H1 (cell line): Measurements from ENCODE around the gene ANKRD11. TPM values are rescaled to one million over a fixed set of nuclear protein-coding genes. Genes with fewer than 3 reads are reported as not detected.

ENCODE experiments used
- CTCF ChIA-PET: fragments of 300-600 bp; sonication (Branson Sonifier 250); formaldehyde crosslinking; loops from one replicate; lab custom pipeline; 2021; ENCODE audit not compliant: partially characterized antibody; lab: Charles Lee
- POLR2A ChIA-PET: fragments of 300-600 bp; sonication (Branson Sonifier 250); formaldehyde crosslinking; loops from one replicate; lab custom pipeline; 2021; ENCODE audit warnings: inconsistent platforms; ENCODE audit not compliant: partially characterized antibody; lab: Charles Lee
- DNase-seq, 2 experiments: peaks; one replicate each; pipeline versions ENCODE4 v3.0.0 to v3.0.0-alpha.2; 2010 to 2022; ENCODE audit warnings: low spot score in 2 of 2, low read depth in 1 of 2, mixed read lengths in 1 of 2
- FAIRE-seq: peaks from 2 replicates; lab custom pipeline; 2011; peaks lifted over from hg19 to GRCh38; lab: Jason Lieb, UNC
- H2AFZ ChIP-seq: 2 replicates; pipeline ENCODE4 v1.8.1; 2012; ENCODE audit warnings: low read length, inconsistent platforms
- H2AK5ac ChIP-seq: 2 replicates; pipeline ENCODE4 v1.6.1; 2013; ENCODE audit warnings: low read depth, low read length
- H2BK120ac ChIP-seq: replicated peaks from 2 replicates; pipeline ENCODE3; 2013; ENCODE audit warnings: low read depth, low read length, inconsistent platforms
- H2BK12ac ChIP-seq: 2 replicates; pipeline ENCODE4 v1.6.1; 2013; ENCODE audit warnings: low read depth, low read length
- H2BK15ac ChIP-seq: 2 replicates; pipeline ENCODE4 v1.6.1; 2013; ENCODE audit warnings: low read length
- H2BK20ac ChIP-seq: 2 replicates; pipeline ENCODE4 v1.6.1; 2013; ENCODE audit warnings: low read length
- H2BK5ac ChIP-seq: 2 replicates; pipeline ENCODE4 v1.6.1; 2013; ENCODE audit warnings: low read depth, low read length
- H3K14ac ChIP-seq: 2 replicates; pipeline ENCODE4 v1.6.1; 2013; ENCODE audit warnings: inconsistent platforms; ENCODE audit not compliant: insufficient read length
- H3K18ac ChIP-seq: 2 replicates; pipeline ENCODE4 v1.6.1; 2013; ENCODE audit warnings: low read length; ENCODE audit errors: extremely low read depth
- H3K23ac ChIP-seq: 2 replicates; pipeline ENCODE4 v1.6.1; 2013; ENCODE audit warnings: inconsistent platforms; ENCODE audit not compliant: insufficient read length
- H3K23me2 ChIP-seq: 2 replicates; pipeline ENCODE4 v1.6.1; 2013; ENCODE audit warnings: low read depth, low read length
- H3K27ac ChIP-seq: 2 replicates; pipeline ENCODE4 v1.6.1; 2011; ENCODE audit warnings: low read depth, low read length, inconsistent platforms
- H3K27me3 ChIP-seq, 4 experiments: replicated peaks in 1 of 4; 1 replicate in 1 of 4; 2 replicates in 3 of 4; pipeline versions ENCODE4 v1.6.1 to v1.8.1; 2011 to 2013; ENCODE audit warnings: low read length in 3 of 4, mild to moderate bottlenecking in 3 of 4, inconsistent platforms in 2 of 4, mixed read lengths in 2 of 4, moderate library complexity in 1 of 4; ENCODE audit not compliant: control insufficient read depth in 3 of 4, insufficient read depth in 3 of 4; ENCODE audit errors: extremely low read depth in 1 of 4
- H3K36me3 ChIP-seq, 4 experiments: 2 replicates each; pipeline versions ENCODE4 v1.6.1 to v1.8.1; 2011 to 2013; ENCODE audit warnings: mild to moderate bottlenecking in 4 of 4, low read length in 3 of 4, moderate library complexity in 2 of 4, control low read depth in 1 of 4, inconsistent platforms in 1 of 4; ENCODE audit not compliant: insufficient read depth in 4 of 4, control insufficient read depth in 2 of 4
- H3K4ac ChIP-seq: replicated peaks from 2 replicates; pipeline ENCODE3; 2013; ENCODE audit warnings: low read length, low read depth, mixed read lengths, inconsistent platforms; ENCODE audit not compliant: insufficient read length
- H3K4me1 ChIP-seq, 4 experiments: replicated peaks in 1 of 4; 1 replicate in 1 of 4; 2 replicates in 3 of 4; pipeline versions ENCODE4 v1.6.1 to v1.8.1; 2011 to 2013; ENCODE audit warnings: low read length in 3 of 4, inconsistent platforms in 2 of 4, mixed read lengths in 1 of 4; ENCODE audit not compliant: insufficient read depth in 4 of 4, control insufficient read depth in 3 of 4
- H3K4me2 ChIP-seq, 2 experiments: 2 replicates each; pipeline versions ENCODE4 v1.6.1 to v1.8.1; 2011 to 2013; ENCODE audit warnings: low read depth in 2 of 2, low read length in 2 of 2, control low read depth in 1 of 2, inconsistent platforms in 1 of 2, mild to moderate bottlenecking in 1 of 2; ENCODE audit not compliant: insufficient read depth in 1 of 2
- H3K4me3 ChIP-seq, 4 experiments: fragments of 200-600, 300-600 bp in 1 of 4; sonication (generic), shearing (Covaris generic), sonication (Bioruptor Twin) in 1 of 4; 2 replicates each; pipeline versions ENCODE4 v1.5.1 to v1.8.1; 2011 to 2016; ENCODE audit warnings: low read length in 4 of 4, low read depth in 3 of 4, control low read depth in 2 of 4, inconsistent platforms in 2 of 4, mild to moderate bottlenecking in 2 of 4, mixed read lengths in 1 of 4, moderate library complexity in 1 of 4; ENCODE audit not compliant: insufficient read depth in 2 of 4; ENCODE audit errors: extremely low read depth in 1 of 4
- H3K56ac ChIP-seq: replicated peaks from 2 replicates; pipeline ENCODE3; 2013; ENCODE audit warnings: low read depth, mild to moderate bottlenecking, mixed read lengths, low read length, inconsistent platforms; ENCODE audit not compliant: insufficient read length
- H3K79me1 ChIP-seq: 2 replicates; pipeline ENCODE4 v1.6.1; 2013; ENCODE audit warnings: low read depth, low read length, control low read depth
- H3K79me2 ChIP-seq, 2 experiments: 2 replicates each; pipeline versions ENCODE4 v1.6.1 to v1.8.1; 2012 to 2013; ENCODE audit warnings: low read length in 2 of 2, mild to moderate bottlenecking in 2 of 2, inconsistent platforms in 1 of 2; ENCODE audit not compliant: insufficient read depth in 2 of 2, control insufficient read depth in 1 of 2
- H3K9ac ChIP-seq, 4 experiments: replicated peaks in 1 of 4; 1 replicate in 1 of 4; 2 replicates in 3 of 4; pipeline versions ENCODE4 v1.6.1 to v1.8.1; 2011 to 2013; ENCODE audit warnings: low read depth in 3 of 4, low read length in 3 of 4, control low read depth in 2 of 4, mild to moderate bottlenecking in 2 of 4, moderate library complexity in 2 of 4, inconsistent platforms in 1 of 4; ENCODE audit errors: extremely low read depth in 1 of 4
- H3K9me3 ChIP-seq, 2 experiments: 2 replicates each; pipeline versions ENCODE4 v1.6.1 to v1.8.1; 2012 to 2013; ENCODE audit warnings: mild to moderate bottlenecking in 2 of 2, moderate library complexity in 2 of 2, control low read depth in 1 of 2, inconsistent platforms in 1 of 2, low read depth in 1 of 2, low read length in 1 of 2, mixed read lengths in 1 of 2; ENCODE audit not compliant: insufficient read depth in 2 of 2
- H4K20me1 ChIP-seq, 2 experiments: replicated peaks in 1 of 2; 2 replicates each; pipeline versions ENCODE3 to v1.8.1; 2011 to 2013; ENCODE audit warnings: inconsistent platforms in 2 of 2, low read length in 2 of 2, mild to moderate bottlenecking in 1 of 2; ENCODE audit not compliant: insufficient read depth in 2 of 2, control insufficient read depth in 1 of 2
- H4K5ac ChIP-seq: 2 replicates; pipeline ENCODE4 v1.6.1; 2013; ENCODE audit warnings: low read length, low read depth, mixed read lengths, inconsistent platforms; ENCODE audit not compliant: insufficient read length
- H4K8ac ChIP-seq: 2 replicates; pipeline ENCODE4 v1.8.0; 2013; ENCODE audit warnings: mild to moderate bottlenecking, moderate library complexity, low read length, inconsistent platforms; ENCODE audit not compliant: insufficient read depth; ENCODE audit errors: extremely low read depth
- H4K91ac ChIP-seq: replicated peaks from 2 replicates; pipeline ENCODE3; 2013; ENCODE audit warnings: low read length, mixed read lengths, inconsistent platforms; ENCODE audit not compliant: insufficient read length
- BACH1 ChIP-seq: IDR thresholded peaks from 2 replicates; pipeline ENCODE4 v1.6.1; 2012; ENCODE audit warnings: low read length, improper control_type of control experiment
- BRCA1 ChIP-seq: IDR thresholded peaks from 2 replicates; pipeline ENCODE4 v1.6.1; 2012; ENCODE audit warnings: low read depth, low read length, improper control_type of control experiment
- FOSL1 ChIP-seq: IDR thresholded peaks from 2 replicates; pipeline ENCODE4 v1.6.1; 2011; ENCODE audit warnings: mild to moderate bottlenecking, low read depth, low read length, moderate library complexity; ENCODE audit not compliant: insufficient read depth
- HDAC2 ChIP-seq, 2 experiments: fragments of 300-600 bp in 1 of 2; sonication (generic) in 1 of 2; IDR thresholded peaks; 2 replicates each; pipeline ENCODE4 v1.6.1; 2011 to 2012; ENCODE audit warnings: low read depth in 2 of 2, low read length in 2 of 2, mild to moderate bottlenecking in 2 of 2, moderate library complexity in 2 of 2, borderline replicate concordance in 1 of 2, inconsistent platforms in 1 of 2
- HDAC6 ChIP-seq: IDR thresholded peaks from one replicate; pipeline ENCODE4 v1.7.1; 2012; ENCODE audit warnings: low read depth, mild to moderate bottlenecking, inconsistent platforms, low read length, moderate library complexity
- KDM5A ChIP-seq: fragments of 200-600 bp; IDR thresholded peaks from 2 replicates; pipeline ENCODE4 v1.7.1; 2012; ENCODE audit warnings: mild to moderate bottlenecking, low read length, inconsistent platforms, mixed read lengths
- MAFK ChIP-seq: IDR thresholded peaks from 2 replicates; pipeline ENCODE4 v1.6.1; 2012; ENCODE audit warnings: low read depth, mild to moderate bottlenecking, improper control_type of control experiment, low read length
- NRF1 ChIP-seq: IDR thresholded peaks from 2 replicates; pipeline ENCODE4 v1.6.1; 2011; ENCODE audit warnings: mild to moderate bottlenecking, low read depth, low read length, improper control_type of control experiment
- RAD21 ChIP-seq, 2 experiments: IDR thresholded peaks in 1 of 2; conservative IDR thresholded peaks in 1 of 2; 2 replicates each; pipeline ENCODE4 v1.6.1; 2011; ENCODE audit warnings: low read depth in 2 of 2, low read length in 2 of 2, improper control_type of control experiment in 1 of 2, inconsistent platforms in 1 of 2, mild to moderate bottlenecking in 1 of 2, moderate library complexity in 1 of 2
- SAP30 ChIP-seq: fragments of 300-600 bp; sonication (generic); IDR thresholded peaks from 2 replicates; pipeline ENCODE4 v1.7.1; 2012; ENCODE audit warnings: low read length, moderate library complexity, mild to moderate bottlenecking, inconsistent platforms; ENCODE audit not compliant: insufficient read depth, insufficient replicate concordance
- SIRT6 ChIP-seq: IDR thresholded peaks from one replicate; pipeline ENCODE4 v1.7.1; 2012; ENCODE audit warnings: low read length, inconsistent platforms
- ZNF274 ChIP-seq: IDR thresholded peaks from 2 replicates; pipeline ENCODE4 v1.7.0; 2012; ENCODE audit warnings: low read length, borderline replicate concordance; ENCODE audit errors: extremely low read depth
- WGBS, 2 experiments: shearing (Covaris generic) in 1 of 2; methylation state at CpG; one replicate each; pipeline versions ENCODE4 v1.1.6 to v1.1.7; 2013 to 2015; ENCODE audit warnings: low lambda C conversion rate in 2 of 2, mixed read lengths in 2 of 2, inconsistent platforms in 1 of 2, low coverage in 1 of 2, missing lambda C conversion rate in 1 of 2; ENCODE audit not compliant: insufficient replicate concordance in 2 of 2, insufficient coverage in 1 of 2, insufficient read length in 1 of 2; ENCODE audit errors: extremely low coverage in 1 of 2, missing lambda C conversion rate in 1 of 2; 5-methylcytosine and 5-hydroxymethylcytosine counted together
- polyA plus RNA-seq, 7 experiments: library from polyadenylated mRNA; depleted of rRNA in 3 of 7; stranded (reverse) in 5 of 7; unstranded in 2 of 7; fragments of >200 nt in 5 of 7; fragments of 200-250 nt in 2 of 7; gene quantifications; 1 replicate in 5 of 7; 2 replicates in 1 of 7; 4 replicates in 1 of 7; pipeline versions ENCODE4 v1.2.1 to v1.2.3, GENCODE V29; 2011 to 2013; ENCODE audit warnings: missing spikeins in 2 of 7, mixed read lengths in 2 of 7
- total RNA-seq: library from RNA; stranded (reverse); fragmentation: NEBNext Ultra II Directional; extraction: Animal tissue kit (Norgen Biotek cat#: 25700); gene quantifications from 2 replicates; pipeline ENCODE4 v1.2.1, GENCODE V29; 2021

Gene ANKRD11
- total and polyA plus RNA-seq, 2 of the 8 experiments (the other 6 are each of a cell fraction or from before 2014, with no cell fraction given), result 46.5 to 142 TPM

DNA sequence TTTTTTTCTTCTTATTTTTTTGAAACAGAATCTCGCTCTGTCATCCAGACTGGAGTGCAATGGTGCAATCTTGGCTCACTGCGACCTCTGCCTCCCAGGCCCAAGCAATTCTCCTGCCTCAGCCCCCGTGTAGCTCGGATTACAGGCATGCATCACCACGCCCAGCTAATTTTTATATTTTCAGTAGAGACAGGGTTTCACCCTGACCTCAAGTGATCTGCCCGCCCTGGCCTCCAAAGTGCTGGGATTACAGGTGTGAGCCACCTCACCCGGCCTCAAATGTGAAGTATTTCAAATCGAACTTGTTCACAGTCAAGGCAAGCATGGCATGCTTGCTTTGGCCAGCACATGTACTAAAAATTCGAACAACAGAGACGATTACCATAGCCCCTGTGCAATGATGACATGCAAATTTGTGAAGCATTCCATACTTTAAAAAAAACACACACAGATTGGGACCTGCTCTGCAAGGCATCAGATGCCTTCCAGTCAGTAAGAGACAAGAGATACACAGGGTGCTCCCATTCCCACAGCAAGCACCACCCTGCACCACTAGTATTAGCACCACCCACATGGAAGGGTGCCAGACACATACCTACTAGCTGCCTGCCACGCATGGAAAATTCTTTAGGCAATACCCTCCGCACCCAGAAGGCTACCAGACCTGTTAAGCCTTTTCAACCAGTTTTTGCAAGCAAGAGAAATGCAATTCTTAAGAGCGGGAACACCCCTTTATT is 47.2 kb downstream of the ANKRD11 start:
- POLR2A ChIA-PET, result interaction anchor here (0.5 to 2.2 kb wide), 6 partner anchors 9 to 61 kb away, joined by 3 to 8 read pairs (median 4); no protein-coding TSS in a partner anchor
- FAIRE-seq, result no peak
- no peaks in the 10 kb centered on the region for H3K27me3 ChIP-seq
- no peak overlapping the region for H2BK20ac ChIP-seq
- no peak overlapping the region for H3K27ac ChIP-seq
- H3K23me2 ChIP-seq, result no peaks in the 10 kb centered on the region
- no peak overlapping the region for H3K56ac ChIP-seq
- no peak overlapping the region for H2BK12ac ChIP-seq
- H2AK5ac ChIP-seq, result no peak overlapping the region
- peak overlapping the region; percentile 53; the same call in 1 of the 2 replicates for H3K18ac ChIP-seq
- peaks cover 37% of the 10 kb centered on the region for H3K79me1 ChIP-seq
- H2BK120ac ChIP-seq, result no peak overlapping the region
- H4K5ac ChIP-seq, result no peak overlapping the region
- H2AFZ ChIP-seq, result no peak overlapping the region
- H4K91ac ChIP-seq, result no peak overlapping the region
- H3K36me3 ChIP-seq, result no peaks in the 10 kb centered on the region
- H2BK5ac ChIP-seq, result peak overlapping the region; percentile 61
- H3K79me2 ChIP-seq, result peaks cover 82 to 100% of the 10 kb centered on the region in 2 experiments
- peaks cover 9 to 38% (median 18%) of the 10 kb centered on the region in 4 experiments for H3K4me1 ChIP-seq
- DNase-seq, result no peak
- H3K4me3 ChIP-seq, result no peak overlapping the region
- no peak overlapping the region for H2BK15ac ChIP-seq
- CTCF ChIA-PET, result interaction anchor here (0.6 to 2.3 kb wide), 8 partner anchors 11 to 52 kb away, joined by 3 to 7 read pairs (median 3); no protein-coding TSS in a partner anchor
- H3K4me2 ChIP-seq, result peak overlapping the region in 1 of 2 experiments; percentile 12; a peak in 1 of 4 replicates
- no peaks in the 10 kb centered on the region for H3K9me3 ChIP-seq
- H3K9ac ChIP-seq, result no peak overlapping the region
- no peak overlapping the region for H3K14ac ChIP-seq
- WGBS, 2 experiments, result 82% methylated on average over 13 of the region's 13 CpGs; no CpG with 5 or more reads in 1 of the 2 experiments
- H4K20me1 ChIP-seq, result peaks cover 64 to 66% of the 10 kb centered on the region in 2 experiments
- H3K4ac ChIP-seq, result no peak overlapping the region
- no peak overlapping the region for H3K23ac ChIP-seq
- no peak overlapping the region for H4K8ac ChIP-seq
- TF ChIP-seq HDAC2 (IDR thresholded peaks at IDR 0.05; ENCODE audit: borderline replicate concordance in 1 of 2, low read depth in 2 of 2, low read length in 2 of 2) (no peak), FOSL1 (no peak), SAP30 (no peak), RAD21 (IDR thresholded peaks at IDR 0.05 in 1 of 2, conservative IDR thresholded peaks at IDR 0.05 in 1 of 2; ENCODE audit: low read depth in 2 of 2, low read length in 2 of 2) (no peak), SIRT6 (no peak), BACH1 (no peak), ZNF274 (no peak), KDM5A (no peak), MAFK (no peak), HDAC6 (no peak), NRF1 (no peak), BRCA1 (no peak)
